AG20443 (cell line): ENCODE data around the gene PSMD1.
"Not testable (repeated sequence)": the region's sequence is repeated elsewhere in the genome, so short reads cannot be mapped to it uniquely, and the experiment has no call there.

Experiments used
- DNase-seq: peaks from one replicate; pipeline ENCODE4 v3.0.0; 2012; ENCODE audit warnings: low spot score, mixed read lengths

The PSMD1 gene

GRCh38 chr2:231056453-231057416 is at the start of gene PSMD1:
TSS of gene PSMD1 (plus strand) at chr2:231056867. CDS start at chr2:231057026, 159 bp downstream.
- DNase-seq, result peak; percentile 95

GRCh38 chr2:231007286-231008098 is 49.2 kb upstream of the PSMD1 start:
- no peak for DNase-seq

- DNase-seq, result no peak
Observed at GRCh38 chr2:231008131-231008530, 48.5 kb upstream of the PSMD1 start.

- no peak for DNase-seq
Observed at GRCh38 chr2:231009236-231009919, 47.3 kb upstream of the PSMD1 start.

GRCh38 chr2:231010201-231010730 is 46.4 kb upstream of the PSMD1 start:
- DNase-seq, result no peak

GRCh38 chr2:231011526-231011925 is 45.1 kb upstream of the PSMD1 start:
- no peak for DNase-seq

- no peak for DNase-seq
Observed at GRCh38 chr2:231012463-231012862, 44.2 kb upstream of the PSMD1 start.

GRCh38 chr2:231013820-231014219 is 42.8 kb upstream of the PSMD1 start:
- no peak for DNase-seq

- DNase-seq, result no peak
Observed at GRCh38 chr2:231015478-231015877, 41.2 kb upstream of the PSMD1 start.

GRCh38 chr2:231015926-231016325 is 40.7 kb upstream of the PSMD1 start:
- DNase-seq, result no peak

GRCh38 chr2:231016566-231017230 is 40.0 kb upstream of the PSMD1 start:
- no peak for DNase-seq

- DNase-seq, result no peak
Observed at GRCh38 chr2:231017231-231017598, 39.5 kb upstream of the PSMD1 start.

GRCh38 chr2:231018184-231018583 is 38.5 kb upstream of the PSMD1 start:
- DNase-seq, result no peak

GRCh38 chr2:231025059-231025458 is 31.6 kb upstream of the PSMD1 start:
- not testable (repeated sequence) for DNase-seq

- no peak for DNase-seq
Observed at GRCh38 chr2:231028889-231029288, 27.8 kb upstream of the PSMD1 start.

- no peak for DNase-seq
Observed at GRCh38 chr2:231029563-231029962, 27.1 kb upstream of the PSMD1 start.

- DNase-seq, result no peak
Observed at GRCh38 chr2:231030725-231031124, 25.9 kb upstream of the PSMD1 start.

- DNase-seq, result no peak
Observed at GRCh38 chr2:231032575-231033140, 24.0 kb upstream of the PSMD1 start.

GRCh38 chr2:231033147-231034132 is 23.2 kb upstream of the PSMD1 start:
- no peak for DNase-seq
